ENCODE results near the gene TAMM41.

- TF ChIP-seq POLR2A (IDR thresholded peaks at IDR 0.05; ENCODE audit: extremely low read depth, insufficient read length) (no peak), MYC (IDR thresholded peaks at IDR 0.05; ENCODE audit: low read depth, low read length) (no peak)
- TF ChIP-seq, protein P1, sequence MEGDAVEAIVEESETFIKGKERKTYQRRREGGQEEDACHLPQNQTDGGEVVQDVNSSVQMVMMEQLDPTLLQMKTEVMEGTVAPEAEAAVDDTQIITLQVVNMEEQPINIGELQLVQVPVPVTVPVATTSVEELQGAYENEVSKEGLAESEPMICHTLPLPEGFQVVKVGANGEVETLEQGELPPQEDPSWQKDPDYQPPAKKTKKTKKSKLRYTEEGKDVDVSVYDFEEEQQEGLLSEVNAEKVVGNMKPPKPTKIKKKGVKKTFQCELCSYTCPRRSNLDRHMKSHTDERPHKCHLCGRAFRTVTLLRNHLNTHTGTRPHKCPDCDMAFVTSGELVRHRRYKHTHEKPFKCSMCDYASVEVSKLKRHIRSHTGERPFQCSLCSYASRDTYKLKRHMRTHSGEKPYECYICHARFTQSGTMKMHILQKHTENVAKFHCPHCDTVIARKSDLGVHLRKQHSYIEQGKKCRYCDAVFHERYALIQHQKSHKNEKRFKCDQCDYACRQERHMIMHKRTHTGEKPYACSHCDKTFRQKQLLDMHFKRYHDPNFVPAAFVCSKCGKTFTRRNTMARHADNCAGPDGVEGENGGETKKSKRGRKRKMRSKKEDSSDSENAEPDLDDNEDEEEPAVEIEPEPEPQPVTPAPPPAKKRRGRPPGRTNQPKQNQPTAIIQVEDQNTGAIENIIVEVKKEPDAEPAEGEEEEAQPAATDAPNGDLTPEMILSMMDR (IDR thresholded peaks at IDR 0.05; ENCODE audit: low read depth, low read length), result no peak
Observed at GRCh38 chr3:11814663-11815062, 32.0 kb downstream of the TAMM41 start.
